Omental fat pad (tissue), 4 donors: Measurements from ENCODE around the gene FAR1. TPM values are rescaled to one million over a fixed set of nuclear protein-coding genes. Genes with fewer than 3 reads are reported as not detected.
"Not testable (repeated sequence)": the region's sequence is repeated elsewhere in the genome, so short reads cannot be mapped to it uniquely, and the experiment has no call there.

Experiments
- ATAC-seq: fragments of 150-250 bp; one replicate; pipeline ENCODE4 v1.9.1; 2016; ENCODE audit warnings: mild to moderate bottlenecking, moderate library complexity; ENCODE audit not compliant: low FRiP score
- DNase-seq: peaks from one replicate; pipeline ENCODE4 v3.0.0-alpha.2; 2019; ENCODE audit warnings: low spot score
- CTCF ChIP-seq, 3 donors: fragments of 450-650 bp; IDR thresholded peaks; one replicate each; pipeline ENCODE4 v1.5.1; 2016 to 2017; ENCODE audit warnings: antibody characterized with exemption in 3 of 3, mild to moderate bottlenecking in 3 of 3, moderate library complexity in 2 of 3
- total RNA-seq, 4 donors: library from RNA; depleted of rRNA; stranded (reverse); fragments of >200 nt; gene quantifications; one replicate each; pipeline ENCODE4 v1.1.0, GENCODE V29; 2016

FAR1 gene
- total RNA-seq, 4 donors from 2014 or later = 35.4 to 56.8 (median 45.4) TPM

- DNase-seq = no peak
- TF ChIP-seq CTCF (IDR thresholded peaks at IDR 0.05) = no peak
- ATAC-seq = no peak
These were observed 59.6 kb downstream of the FAR1 start for GRCh38 chr11:13728076-13728475.

- DNase-seq (no peak), ATAC-seq (no peak)
- no peak for TF ChIP-seq CTCF (IDR thresholded peaks at IDR 0.05)
These were observed 66.1 kb downstream of the FAR1 start for GRCh38 chr11:13734530-13734929.

GRCh38 chr11:13745165-13745564, 76.7 kb downstream of the FAR1 start:
- DNase-seq (no peak), ATAC-seq (no peak)
- no peak for TF ChIP-seq CTCF (IDR thresholded peaks at IDR 0.05)

GRCh38 chr11:13753316-13753715, 84.8 kb downstream of the FAR1 start:
- ATAC-seq = not testable (repeated sequence)

GRCh38 chr11:13759050-13759449, 90.6 kb downstream of the FAR1 start:
- DNase-seq (no peak), ATAC-seq (no peak)
- no peak for TF ChIP-seq CTCF (IDR thresholded peaks at IDR 0.05)

More at GRCh38 chr11:13753316-13753715, 84.8 kb downstream of the FAR1 start:
- not testable (repeated sequence) for DNase-seq

- no peak for ATAC-seq
- no peak for DNase-seq
These were observed 91.6 kb downstream of the FAR1 start for GRCh38 chr11:13760115-13760514.

GRCh38 chr11:13761250-13761649, 92.8 kb downstream of the FAR1 start:
- DNase-seq (no peak), ATAC-seq (no peak)
- no peak for TF ChIP-seq CTCF (IDR thresholded peaks at IDR 0.05)

More at GRCh38 chr11:13760115-13760514, 91.6 kb downstream of the FAR1 start:
- no peak for TF ChIP-seq CTCF (IDR thresholded peaks at IDR 0.05)

- DNase-seq = no peak
- no peak for ATAC-seq
- TF ChIP-seq CTCF (IDR thresholded peaks at IDR 0.05) = no peak
These were observed 93.2 kb downstream of the FAR1 start for GRCh38 chr11:13761716-13762115.
